ENCODE measurements around the gene MTRR.

Gene MTRR

GRCh38 chr5:7867260-7867659 lies 1.7 kb upstream of the MTRR start:
- TF ChIP-seq EZH2phosphoT487 (IDR thresholded peaks at IDR 0.05; ENCODE audit: low read length) = no peak
- TF ChIP-seq EZH2 (optimal IDR thresholded peaks at IDR 0.05; ENCODE audit: low read depth, low read length) = no peak
- TF ChIP-seq CTCF (IDR thresholded peaks at IDR 0.05; ENCODE audit: low read length) = no peak
- Histone ChIP-seq H4K20me1 (ENCODE audit: insufficient read depth, low read length) (no peaks in the 10 kb centered on the region), H3K4me2 (ENCODE audit: low read depth, low read length) (peak overlapping the region; percentile 78; the same call in 1 of the 2 replicates), H3K9me2 (replicated peaks; ENCODE audit: insufficient read depth, low read length) (no peaks in the 10 kb centered on the region), H3K79me2 (ENCODE audit: low read length) (peaks cover 66% of the 10 kb centered on the region), H3K27me3 (replicated peaks; ENCODE audit: insufficient read depth, low read length) (no peaks in the 10 kb centered on the region), H3K9me3 (replicated peaks; ENCODE audit: insufficient read depth, low read length) (no peaks in the 10 kb centered on the region), H3K27ac (ENCODE audit: low read length) (no peak overlapping the region), H3K36me3 (replicated peaks; ENCODE audit: insufficient read depth, low read length) (no peaks in the 10 kb centered on the region; the same call in 1 of the 2 replicates), H2AFZ (ENCODE audit: low read length) (no peak overlapping the region), H3K4me3 (ENCODE audit: low read length) (no peak overlapping the region), H3K4me1 (ENCODE audit: low read length) (peaks cover 16% of the 10 kb centered on the region), H3F3A (ENCODE audit: insufficient read depth, low read length) (peaks cover 30% of the 10 kb centered on the region), H3K9ac (ENCODE audit: low read length) (no peak overlapping the region)
- no peak for DNase-seq

- Histone ChIP-seq H3K4me2 (ENCODE audit: low read depth, low read length) (peak overlapping the region; percentile 78), H3K79me2 (ENCODE audit: low read length) (peaks cover 74% of the 10 kb centered on the region), H4K20me1 (ENCODE audit: insufficient read depth, low read length) (no peaks in the 10 kb centered on the region), H3K9me2 (replicated peaks; ENCODE audit: insufficient read depth, low read length) (no peaks in the 10 kb centered on the region), H2AFZ (ENCODE audit: low read length) (peak overlapping the region; percentile 76), H3K27me3 (replicated peaks; ENCODE audit: insufficient read depth, low read length) (no peaks in the 10 kb centered on the region), H3K9ac (ENCODE audit: low read length) (peak overlapping the region; percentile 98), H3K9me3 (replicated peaks; ENCODE audit: insufficient read depth, low read length) (no peaks in the 10 kb centered on the region), H3F3A (ENCODE audit: insufficient read depth, low read length) (peaks cover 42% of the 10 kb centered on the region), H3K4me1 (ENCODE audit: low read length) (peaks cover 24% of the 10 kb centered on the region), H3K36me3 (replicated peaks; ENCODE audit: insufficient read depth, low read length) (no peaks in the 10 kb centered on the region; the same call in 1 of the 2 replicates), H3K27ac (ENCODE audit: low read length) (peak overlapping the region; percentile 92; the same call in 1 of the 2 replicates), H3K4me3 (ENCODE audit: low read length) (peak overlapping the region; percentile 92)
- TF ChIP-seq EZH2phosphoT487 (IDR thresholded peaks at IDR 0.05; ENCODE audit: low read length) (no peak), CTCF (IDR thresholded peaks at IDR 0.05; ENCODE audit: low read length) (no peak), EZH2 (optimal IDR thresholded peaks at IDR 0.05; ENCODE audit: low read depth, low read length) (no peak)
- no peak for DNase-seq
Observed at GRCh38 chr5:7868427-7868772, 548 bp upstream of the MTRR start.

- peak; percentile 74 for DNase-seq
- H3K27me3 ChIP-seq (replicated peaks; ENCODE audit: insufficient read depth, low read length) = no peaks in the 10 kb centered on the region
- H4K20me1 ChIP-seq (ENCODE audit: insufficient read depth, low read length) = peaks cover 8% of the 10 kb centered on the region
- H2AFZ ChIP-seq (ENCODE audit: low read length) = peak overlapping the region; percentile 40
- peaks cover 83% of the 10 kb centered on the region for H3K79me2 ChIP-seq (ENCODE audit: low read length)
- no peaks in the 10 kb centered on the region for H3K9me2 ChIP-seq (replicated peaks; ENCODE audit: insufficient read depth, low read length)
- H3F3A ChIP-seq (ENCODE audit: insufficient read depth, low read length) = peaks cover 48% of the 10 kb centered on the region
- peak overlapping the region; percentile 98 for H3K9ac ChIP-seq (ENCODE audit: low read length)
- H3K9me3 ChIP-seq (replicated peaks; ENCODE audit: insufficient read depth, low read length) = no peaks in the 10 kb centered on the region
- H3K4me1 ChIP-seq (ENCODE audit: low read length) = peaks cover 34% of the 10 kb centered on the region
- peak overlapping the region; percentile 88 for H3K4me2 ChIP-seq (ENCODE audit: low read depth, low read length)
- H3K4me3 ChIP-seq (ENCODE audit: low read length) = peak overlapping the region; percentile 92
- peak overlapping the region; percentile 92 for H3K27ac ChIP-seq (ENCODE audit: low read length)
- peaks cover 4% of the 10 kb centered on the region; the same call in 1 of the 2 replicates for H3K36me3 ChIP-seq (replicated peaks; ENCODE audit: insufficient read depth, low read length)
- no peak for TF ChIP-seq CTCF (IDR thresholded peaks at IDR 0.05; ENCODE audit: low read length)
- no peak for TF ChIP-seq EZH2 (optimal IDR thresholded peaks at IDR 0.05; ENCODE audit: low read depth, low read length)
- no peak for TF ChIP-seq EZH2phosphoT487 (IDR thresholded peaks at IDR 0.05; ENCODE audit: low read length)
Observed at GRCh38 chr5:7869474-7870136, 657 bp downstream of the MTRR start.

Measured in MM.1S (cell line).